ENCODE results near the gene CORO1A.
"Not testable (repeated sequence)": the region's sequence is repeated elsewhere in the genome, so short reads cannot be mapped to it uniquely, and the experiment has no call there.

DNA sequence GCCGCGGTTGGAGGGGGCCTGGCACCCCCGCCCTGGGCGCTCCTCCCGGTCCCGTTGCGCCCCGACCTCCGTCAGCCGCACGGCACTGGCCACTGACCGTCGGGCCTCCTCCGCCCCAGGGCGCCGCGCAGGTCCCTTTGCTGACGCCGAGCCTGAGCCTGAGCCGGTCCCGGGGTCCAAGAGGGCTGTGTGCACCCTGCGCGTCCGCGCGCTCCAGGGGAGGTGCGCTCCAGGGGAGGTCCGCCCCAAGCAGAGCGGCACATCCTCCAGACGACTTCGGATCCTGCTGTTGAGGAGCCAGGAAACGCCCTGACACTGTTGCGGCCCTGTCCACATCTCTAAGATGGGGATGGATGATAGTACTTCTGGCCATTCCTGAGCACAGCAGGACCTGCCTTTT is 22.9 kb downstream of the CORO1A start:
- TF ChIP-seq, protein P1, sequence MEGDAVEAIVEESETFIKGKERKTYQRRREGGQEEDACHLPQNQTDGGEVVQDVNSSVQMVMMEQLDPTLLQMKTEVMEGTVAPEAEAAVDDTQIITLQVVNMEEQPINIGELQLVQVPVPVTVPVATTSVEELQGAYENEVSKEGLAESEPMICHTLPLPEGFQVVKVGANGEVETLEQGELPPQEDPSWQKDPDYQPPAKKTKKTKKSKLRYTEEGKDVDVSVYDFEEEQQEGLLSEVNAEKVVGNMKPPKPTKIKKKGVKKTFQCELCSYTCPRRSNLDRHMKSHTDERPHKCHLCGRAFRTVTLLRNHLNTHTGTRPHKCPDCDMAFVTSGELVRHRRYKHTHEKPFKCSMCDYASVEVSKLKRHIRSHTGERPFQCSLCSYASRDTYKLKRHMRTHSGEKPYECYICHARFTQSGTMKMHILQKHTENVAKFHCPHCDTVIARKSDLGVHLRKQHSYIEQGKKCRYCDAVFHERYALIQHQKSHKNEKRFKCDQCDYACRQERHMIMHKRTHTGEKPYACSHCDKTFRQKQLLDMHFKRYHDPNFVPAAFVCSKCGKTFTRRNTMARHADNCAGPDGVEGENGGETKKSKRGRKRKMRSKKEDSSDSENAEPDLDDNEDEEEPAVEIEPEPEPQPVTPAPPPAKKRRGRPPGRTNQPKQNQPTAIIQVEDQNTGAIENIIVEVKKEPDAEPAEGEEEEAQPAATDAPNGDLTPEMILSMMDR (IDR thresholded peaks at IDR 0.05; ENCODE audit: low read depth, low read length), result not testable (repeated sequence)
- TF ChIP-seq EZH2phosphoT487 (IDR thresholded peaks at IDR 0.05; ENCODE audit: low read depth), result not testable (repeated sequence)
